HepG2 (cell line): Measurements from ENCODE around the gene IPO13. TPM values are rescaled to one million over a fixed set of nuclear protein-coding genes. Genes with fewer than 3 reads are reported as not detected.
A peak's percentile ranks its signal among the peaks of the same experiment; 100 is the strongest.

Source experiments
- ASH2L ChIP-seq: fragments of 300-600, 200-600 bp; sonication (generic); IDR thresholded peaks from 2 replicates; pipeline ENCODE4 v1.7.0; 2017; ENCODE audit warnings: low read depth, mild to moderate bottlenecking, moderate library complexity, mixed read lengths, low read length; ENCODE audit not compliant: insufficient read length
- BRD4 ChIP-seq: sonication (generic); formaldehyde crosslinking; IDR thresholded peaks from 2 replicates; pipeline ENCODE4 v1.4.0; 2020; ENCODE audit warnings: missing genetic modification reagents
- HIC2 ChIP-seq: sonication (generic); formaldehyde crosslinking; IDR thresholded peaks from 2 replicates; pipeline ENCODE4 v1.9.0; 2022; ENCODE audit warnings: low read depth, missing genetic modification reagents
- KIAA2018 ChIP-seq: sonication (generic); formaldehyde crosslinking; IDR thresholded peaks from 2 replicates; pipeline ENCODE4 v1.5.0; 2020; ENCODE audit warnings: mild to moderate bottlenecking, missing genetic modification reagents, borderline replicate concordance
- MAX ChIP-seq: IDR thresholded peaks from 2 replicates; pipeline ENCODE4 v1.6.1; 2012; ENCODE audit warnings: inconsistent platforms
- MLXIP ChIP-seq: sonication (generic); formaldehyde crosslinking; IDR thresholded peaks from 2 replicates; pipeline ENCODE4 v1.9.0; 2021; ENCODE audit warnings: missing genetic modification reagents, borderline replicate concordance
- NFKBIZ ChIP-seq: IDR thresholded peaks from 2 replicates; pipeline ENCODE4 v1.6.1; 2018; ENCODE audit warnings: missing genetic modification reagents, missing compliant biosample characterization
- POLR2A ChIP-seq, 2 experiments: IDR thresholded peaks; 2 replicates each; pipeline ENCODE4 v1.6.1; 2011; ENCODE audit warnings: low read depth in 2 of 2, low read length in 2 of 2, mild to moderate bottlenecking in 1 of 2, moderate library complexity in 1 of 2; ENCODE audit not compliant: insufficient read depth in 1 of 2
- ZKSCAN5 ChIP-seq: sonication (generic); formaldehyde crosslinking; IDR thresholded peaks from 2 replicates; pipeline ENCODE4 v1.5.1; 2020; ENCODE audit warnings: mild to moderate bottlenecking, missing genetic modification reagents
- ZNF180 ChIP-seq: sonication (generic); formaldehyde crosslinking; IDR thresholded peaks from 2 replicates; pipeline ENCODE4 v1.4.0; 2020; ENCODE audit warnings: low read depth, missing genetic modification reagents, borderline replicate concordance
- ZNF3 ChIP-seq: IDR thresholded peaks from 2 replicates; pipeline ENCODE4 v1.7.0; 2017; ENCODE audit warnings: inconsistent platforms
- ZNF44 ChIP-seq: sonication (generic); formaldehyde crosslinking; IDR thresholded peaks from 2 replicates; pipeline ENCODE4 v1.5.1; 2020; ENCODE audit warnings: mild to moderate bottlenecking, missing genetic modification reagents
- ZXDC ChIP-seq: sonication (generic); formaldehyde crosslinking; IDR thresholded peaks from 2 replicates; pipeline ENCODE4 v1.5.0; 2020; ENCODE audit warnings: mild to moderate bottlenecking, missing genetic modification reagents
- polyA plus RNA-seq, 8 experiments: library from polyadenylated mRNA; depleted of rRNA in 3 of 8; stranded (reverse) in 7 of 8; unstranded in 1 of 8; fragments of >200 nt; fragmentation: Illumina TruSeq in 4 of 8; extraction: Trizol in 4 of 8; gene quantifications; 2 replicates each; pipeline versions ENCODE4 v1.2.1 to v1.2.3, GENCODE V29; 2011 to 2016; ENCODE audit warnings: low read depth in 4 of 8, missing spikeins in 1 of 8, mixed read lengths in 1 of 8; ENCODE audit not compliant: insufficient read depth in 1 of 8
- total RNA-seq, 5 experiments: library from RNA; depleted of rRNA; stranded (reverse); fragments of >200 nt; fragmentation: Illumina TruSeq; extraction: Trizol; gene quantifications; 2 replicates each; pipeline ENCODE4 v1.2.3, GENCODE V29; 2016; ENCODE audit warnings: low read depth in 1 of 5

Gene IPO13
- total and polyA plus RNA-seq, 2 of the 13 experiments (the other 11 are each of a cell fraction or from before 2014, with no cell fraction given) = 12.9 to 15.6 TPM

GRCh38 chr1:43987159-43987902, 40.6 kb downstream of the IPO13 start (continued):
- TF ChIP-seq ZXDC (CRISPR knock-in tag) = no peak
- TF ChIP-seq ZNF180 = no peak
- TF ChIP-seq ZNF44 = no peak
- no peak for TF ChIP-seq HIC2
- TF ChIP-seq ZNF3 (CRISPR knock-in tag) = no peak
- no peak for TF ChIP-seq BRD4 (CRISPR knock-in tag)
- TF ChIP-seq ZKSCAN5 (CRISPR knock-in tag) = no peak
- peak; percentile 50 for TF ChIP-seq ASH2L
- TF ChIP-seq MAX = peak; percentile 29
- TF ChIP-seq KIAA2018 (CRISPR knock-in tag) = no peak
- no peak for TF ChIP-seq NFKBIZ (CRISPR knock-in tag)
- no peak for TF ChIP-seq MLXIP (CRISPR knock-in tag)
- TF ChIP-seq POLR2A (IDR thresholded peaks at IDR 0.05; ENCODE audit: insufficient read depth in 1 of 2, low read depth in 2 of 2, low read length in 2 of 2) = peak in 1 of 2 experiments; percentile 10; a peak in 1 of 4 replicates
